PFSK-1 (cell line): ENCODE results near the gene ARHGAP19.
A peak's percentile ranks its signal among the peaks of the same experiment; 100 is the strongest.

ENCODE experiments used
- FOXP2 ChIP-seq: optimal IDR thresholded peaks from 2 replicates; pipeline ENCODE3; 2011; ENCODE audit warnings: borderline replicate concordance, control low read depth, inconsistent platforms; ENCODE audit not compliant: insufficient read depth; ENCODE audit errors: extremely low read length, extremely low read depth
- POLR2AphosphoS5 ChIP-seq: IDR thresholded peaks from 2 replicates; pipeline ENCODE4 v1.6.1; 2012; ENCODE audit warnings: low read depth, mild to moderate bottlenecking, control low read depth, low read length, moderate library complexity
- SIN3A ChIP-seq: IDR thresholded peaks from 2 replicates; pipeline ENCODE4 v1.6.1; 2012; ENCODE audit warnings: mild to moderate bottlenecking, low read length, moderate library complexity, borderline replicate concordance; ENCODE audit not compliant: insufficient read depth
- TAF1 ChIP-seq: IDR thresholded peaks from 2 replicates; pipeline ENCODE4 v1.6.1; 2012; ENCODE audit warnings: low read length, control low read depth, borderline replicate concordance; ENCODE audit not compliant: insufficient read depth
- TF ChIP-seq, protein P1 (sequence below), 2 experiments: IDR thresholded peaks; 2 replicates each; pipeline versions ENCODE4 v1.6.1 to v1.8.0; 2011 to 2012; ENCODE audit warnings: low read depth in 2 of 2, low read length in 2 of 2, control low read depth in 1 of 2, inconsistent platforms in 1 of 2, mild to moderate bottlenecking in 1 of 2, moderate library complexity in 1 of 2; ENCODE audit not compliant: insufficient read depth in 1 of 2

Gene ARHGAP19

DNA sequence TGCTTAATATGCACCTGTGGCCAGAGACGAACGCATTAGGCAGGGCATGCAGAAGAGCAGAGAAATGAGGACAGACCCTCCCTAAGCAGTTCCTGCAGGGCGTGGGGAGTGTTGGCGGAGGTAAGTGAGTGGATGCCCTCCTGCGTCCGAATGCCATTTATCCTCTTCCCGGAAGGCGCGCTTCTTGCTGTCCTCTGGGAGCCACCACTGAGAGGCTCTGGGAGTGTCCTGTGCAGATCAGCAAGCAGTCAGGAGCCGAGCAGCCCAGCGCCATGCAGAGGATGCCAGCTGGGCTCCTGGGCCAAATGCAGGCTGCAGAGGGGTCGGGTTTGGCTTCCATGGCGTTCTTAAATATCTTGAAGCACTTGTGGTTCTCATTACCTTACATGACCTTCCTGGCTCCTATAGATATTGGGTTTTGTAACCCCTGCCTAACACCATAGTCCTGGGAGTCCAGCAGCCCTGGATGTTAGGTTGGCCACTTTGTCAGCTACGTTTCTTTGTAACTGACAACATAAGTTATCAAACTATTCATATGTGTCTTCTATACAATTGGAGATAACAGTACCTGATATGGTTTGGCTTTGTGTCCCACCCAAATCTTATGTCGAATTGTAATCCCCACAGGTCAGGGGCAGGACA, 76.7 kb downstream of the ARHGAP19 start:
- no peak for TF ChIP-seq TAF1
- no peak for TF ChIP-seq POLR2AphosphoS5
- TF ChIP-seq SIN3A: no peak

DNA sequence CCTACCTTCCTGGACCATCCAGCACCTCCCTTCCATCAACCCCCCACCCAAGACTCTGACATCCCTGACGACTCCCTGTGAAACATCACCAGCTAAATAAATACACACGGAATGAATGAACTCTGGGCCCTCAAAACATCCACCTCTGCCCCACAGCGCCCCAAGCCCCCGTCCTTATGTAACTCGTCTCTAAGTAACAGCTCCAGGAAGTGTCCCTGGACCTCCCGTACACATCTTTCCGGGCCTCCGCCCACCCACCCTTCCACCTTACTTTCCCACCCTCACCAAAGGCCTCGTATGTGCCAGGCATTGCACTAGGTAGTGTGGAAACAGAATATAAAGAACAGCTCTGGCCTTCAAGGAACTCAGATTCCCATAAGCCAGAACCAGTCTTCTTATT, 79.0 kb downstream of the ARHGAP19 start:
- TF ChIP-seq FOXP2: no peak
- TF ChIP-seq, protein P1, sequence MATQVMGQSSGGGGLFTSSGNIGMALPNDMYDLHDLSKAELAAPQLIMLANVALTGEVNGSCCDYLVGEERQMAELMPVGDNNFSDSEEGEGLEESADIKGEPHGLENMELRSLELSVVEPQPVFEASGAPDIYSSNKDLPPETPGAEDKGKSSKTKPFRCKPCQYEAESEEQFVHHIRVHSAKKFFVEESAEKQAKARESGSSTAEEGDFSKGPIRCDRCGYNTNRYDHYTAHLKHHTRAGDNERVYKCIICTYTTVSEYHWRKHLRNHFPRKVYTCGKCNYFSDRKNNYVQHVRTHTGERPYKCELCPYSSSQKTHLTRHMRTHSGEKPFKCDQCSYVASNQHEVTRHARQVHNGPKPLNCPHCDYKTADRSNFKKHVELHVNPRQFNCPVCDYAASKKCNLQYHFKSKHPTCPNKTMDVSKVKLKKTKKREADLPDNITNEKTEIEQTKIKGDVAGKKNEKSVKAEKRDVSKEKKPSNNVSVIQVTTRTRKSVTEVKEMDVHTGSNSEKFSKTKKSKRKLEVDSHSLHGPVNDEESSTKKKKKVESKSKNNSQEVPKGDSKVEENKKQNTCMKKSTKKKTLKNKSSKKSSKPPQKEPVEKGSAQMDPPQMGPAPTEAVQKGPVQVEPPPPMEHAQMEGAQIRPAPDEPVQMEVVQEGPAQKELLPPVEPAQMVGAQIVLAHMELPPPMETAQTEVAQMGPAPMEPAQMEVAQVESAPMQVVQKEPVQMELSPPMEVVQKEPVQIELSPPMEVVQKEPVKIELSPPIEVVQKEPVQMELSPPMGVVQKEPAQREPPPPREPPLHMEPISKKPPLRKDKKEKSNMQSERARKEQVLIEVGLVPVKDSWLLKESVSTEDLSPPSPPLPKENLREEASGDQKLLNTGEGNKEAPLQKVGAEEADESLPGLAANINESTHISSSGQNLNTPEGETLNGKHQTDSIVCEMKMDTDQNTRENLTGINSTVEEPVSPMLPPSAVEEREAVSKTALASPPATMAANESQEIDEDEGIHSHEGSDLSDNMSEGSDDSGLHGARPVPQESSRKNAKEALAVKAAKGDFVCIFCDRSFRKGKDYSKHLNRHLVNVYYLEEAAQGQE (IDR thresholded peaks at IDR 0.05; ENCODE audit: insufficient read depth in 1 of 2, low read depth in 2 of 2, low read length in 2 of 2): no peak
- TF ChIP-seq POLR2AphosphoS5: no peak
- no peak for TF ChIP-seq SIN3A
- TF ChIP-seq TAF1: no peak

DNA sequence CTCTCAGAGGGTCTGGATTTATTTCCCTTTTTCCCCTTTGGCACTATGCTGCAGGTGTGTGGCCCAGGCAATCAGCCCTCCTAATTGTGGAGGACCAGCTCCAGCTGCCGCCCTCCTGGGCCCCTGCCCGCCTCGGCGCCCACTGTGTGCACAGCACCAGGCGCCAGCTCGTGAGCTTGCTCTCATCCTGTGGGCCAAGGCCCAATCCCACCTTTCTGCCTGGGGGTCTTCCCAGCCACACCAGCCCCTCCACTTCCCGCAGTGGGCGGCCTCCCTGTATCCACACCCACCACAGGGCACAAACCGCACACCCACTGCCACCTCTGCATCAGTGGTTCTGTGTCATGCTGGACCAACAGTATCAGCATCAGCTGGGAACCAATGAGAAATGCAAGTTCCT, 81.2 kb downstream of the ARHGAP19 start:
- TF ChIP-seq, protein P1 (IDR thresholded peaks at IDR 0.05; ENCODE audit: insufficient read depth in 1 of 2, low read depth in 2 of 2, low read length in 2 of 2): no peak
- TF ChIP-seq SIN3A: no peak

DNA sequence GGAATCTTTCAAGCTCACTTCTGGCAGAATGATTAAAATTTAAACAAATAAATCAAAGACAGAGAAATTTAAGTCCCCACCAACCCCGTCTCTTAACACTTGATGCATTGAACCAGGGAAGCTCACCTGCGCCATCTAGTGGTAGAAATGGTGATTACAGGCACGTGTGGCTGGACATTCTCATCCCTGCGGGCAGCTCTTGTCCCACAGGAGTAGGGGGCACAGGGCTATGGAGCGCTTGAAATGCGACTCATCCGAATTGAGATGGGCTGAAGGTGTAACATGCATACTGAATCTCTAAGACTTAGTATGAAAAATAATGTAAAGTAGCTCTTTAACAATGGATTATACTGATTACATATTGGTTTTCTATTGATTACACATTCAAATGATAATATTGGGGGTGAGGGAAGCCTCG, 81.9 kb downstream of the ARHGAP19 start:
- no peak for TF ChIP-seq TAF1
- TF ChIP-seq, protein P1 (IDR thresholded peaks at IDR 0.05; ENCODE audit: insufficient read depth in 1 of 2, low read depth in 2 of 2, low read length in 2 of 2): peak; percentile 33 to 49; a peak in 1 of 4 replicates

DNA sequence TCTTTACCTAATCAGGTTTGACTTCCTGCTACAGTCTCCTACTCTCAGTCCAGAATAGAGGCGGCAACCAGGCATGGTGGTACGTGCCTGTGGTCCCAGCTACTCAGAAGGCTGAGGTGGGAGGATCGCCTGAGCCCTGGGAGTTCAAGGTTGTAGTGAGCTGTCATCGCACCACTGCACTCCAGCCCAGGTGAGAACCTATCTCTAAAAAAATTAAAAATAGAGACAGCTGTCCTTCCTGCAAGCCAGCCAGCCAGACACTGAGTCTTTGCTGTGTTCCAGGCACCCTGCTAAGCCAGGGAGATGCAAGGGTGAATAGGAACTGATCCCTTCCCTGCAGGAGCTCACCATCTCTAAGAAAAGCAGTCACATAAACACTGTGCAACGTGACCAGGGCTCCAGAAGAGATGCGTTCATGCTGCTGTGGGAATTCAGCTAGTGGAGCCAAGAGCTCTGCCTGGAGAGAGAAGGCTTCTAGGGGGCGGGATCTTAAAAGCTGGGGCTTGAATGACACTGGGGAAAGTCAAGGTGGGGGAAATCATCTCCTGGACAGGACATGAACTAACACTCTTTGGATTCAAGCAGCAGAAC, 84.6 kb downstream of the ARHGAP19 start:
- no peak for TF ChIP-seq TAF1
- TF ChIP-seq FOXP2: no peak
- no peak for TF ChIP-seq SIN3A
- TF ChIP-seq, protein P1 (IDR thresholded peaks at IDR 0.05; ENCODE audit: insufficient read depth in 1 of 2, low read depth in 2 of 2, low read length in 2 of 2): no peak
- no peak for TF ChIP-seq POLR2AphosphoS5
